ENCODE measurements around the gene CCNB1IP1.
"Not testable (repeated sequence)": the region's sequence is repeated elsewhere in the genome, so short reads cannot be mapped to it uniquely, and the experiment has no call there.

The CCNB1IP1 gene

GRCh38 chr14:20332788-20333493 lies at the start of gene CCNB1IP1:
Gene CCNB1IP1 (minus strand): TSS chr14:20333279. CDS start chr14:20316523, 16,756 bp downstream.
- FAIRE-seq = peak; percentile 99

DNA sequence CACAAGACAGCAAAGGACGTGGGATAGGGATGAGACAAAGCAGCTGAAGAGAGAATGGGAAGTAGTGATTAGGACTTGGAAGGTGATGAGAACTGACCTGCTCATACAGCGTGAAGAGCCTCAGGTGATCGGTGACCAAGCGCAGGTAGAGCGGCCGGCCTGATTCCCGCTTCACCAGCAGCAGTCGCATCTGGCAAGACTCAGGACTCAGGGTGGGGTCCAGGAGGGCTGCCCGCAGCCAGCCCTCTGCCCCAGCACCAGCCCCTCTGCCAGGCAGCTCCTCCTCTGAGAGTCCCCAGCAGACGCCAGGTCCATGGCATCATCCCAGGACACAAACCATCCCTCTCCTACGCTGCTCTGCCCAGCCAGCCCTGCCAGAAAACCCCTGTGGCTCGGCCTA lies 49.4 kb upstream of the CCNB1IP1 start:
- no peak for FAIRE-seq

GRCh38 chr14:20381341-20381740 lies 48.3 kb upstream of the CCNB1IP1 start:
- no peak for FAIRE-seq

DNA sequence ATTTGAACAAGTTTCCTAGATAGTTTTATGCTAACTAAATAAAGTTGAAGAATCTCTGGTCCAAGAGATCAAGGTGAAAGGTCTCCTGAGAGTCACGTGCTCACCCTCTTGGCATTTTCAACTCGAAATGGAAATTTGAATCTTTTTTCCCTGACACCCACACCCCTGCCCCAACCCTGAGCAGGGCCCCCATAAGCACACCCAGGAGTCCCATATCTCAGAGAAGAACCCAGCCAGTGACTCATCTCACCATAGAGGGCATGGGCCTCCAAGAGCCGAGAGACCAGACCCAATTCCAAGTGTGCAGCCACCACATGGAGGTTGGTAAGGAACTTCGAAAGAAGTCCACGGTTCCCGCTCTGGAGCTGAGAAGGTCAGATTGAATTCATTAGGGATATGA lies 47.6 kb upstream of the CCNB1IP1 start:
- FAIRE-seq = no peak

DNA sequence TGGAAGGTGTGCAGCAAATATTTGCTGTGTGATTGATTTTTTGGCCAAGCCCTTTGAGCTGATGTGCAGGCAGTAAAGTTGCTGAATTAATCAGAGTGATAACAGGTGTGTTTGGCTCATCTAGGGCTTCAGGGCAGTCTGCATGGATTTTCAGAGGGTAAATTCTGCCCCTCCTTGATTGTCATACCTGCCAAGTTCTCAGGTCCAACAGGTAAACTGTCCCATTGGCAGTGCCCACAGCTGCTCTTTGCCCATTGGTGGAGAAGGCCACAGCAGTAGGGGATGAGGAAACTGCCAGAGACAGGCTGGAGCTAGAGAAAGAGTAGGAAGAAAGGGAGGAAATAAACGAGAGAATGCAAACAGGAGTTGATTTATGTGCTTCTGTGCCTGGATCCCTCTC lies 46.7 kb upstream of the CCNB1IP1 start:
- FAIRE-seq = no peak

DNA sequence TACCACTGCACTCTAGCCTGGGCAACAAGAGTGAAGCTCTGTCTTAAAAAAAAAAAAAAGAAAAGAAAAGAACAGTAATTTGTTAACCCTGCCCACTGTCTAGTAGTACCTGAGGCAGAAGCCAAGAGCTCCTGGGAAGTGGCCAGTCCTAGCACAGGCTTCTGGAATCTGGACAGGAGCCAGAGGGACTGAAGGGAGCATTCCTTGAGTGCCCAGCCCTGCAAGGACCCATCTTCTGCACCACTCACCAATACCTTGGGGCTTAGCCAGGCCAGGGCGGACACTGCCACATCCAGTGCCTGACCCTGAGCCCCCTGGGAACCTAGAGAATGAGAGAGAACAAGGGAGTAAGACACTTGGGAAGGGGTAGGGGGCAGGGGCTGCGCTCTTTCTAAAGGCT lies 44.1 kb upstream of the CCNB1IP1 start:
- FAIRE-seq = no peak

- FAIRE-seq = no peak
Measured at GRCh38 chr14:20376071-20376588, 43.1 kb upstream of the CCNB1IP1 start.

- FAIRE-seq = no peak
Measured at GRCh38 chr14:20375471-20375870, 42.4 kb upstream of the CCNB1IP1 start.

DNA sequence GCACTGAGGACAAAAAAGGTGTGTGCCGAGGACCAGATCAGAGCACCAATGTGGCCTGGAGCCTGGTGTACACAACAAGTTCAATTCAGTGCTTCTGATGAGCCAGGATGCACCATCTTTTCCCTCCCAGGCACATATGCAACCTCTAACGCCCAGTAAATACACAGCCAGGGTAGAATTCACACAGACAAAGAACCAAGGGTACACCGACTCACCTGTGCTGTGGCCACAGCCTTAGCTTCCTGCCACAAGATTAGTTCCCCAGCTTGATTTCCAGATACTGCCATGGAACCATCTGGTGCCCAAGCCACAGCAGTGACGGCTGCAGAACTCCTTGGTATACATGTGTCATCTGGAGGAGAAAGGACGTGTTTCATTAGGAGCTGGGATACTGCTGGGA lies 39.7 kb upstream of the CCNB1IP1 start:
- no peak for FAIRE-seq

DNA sequence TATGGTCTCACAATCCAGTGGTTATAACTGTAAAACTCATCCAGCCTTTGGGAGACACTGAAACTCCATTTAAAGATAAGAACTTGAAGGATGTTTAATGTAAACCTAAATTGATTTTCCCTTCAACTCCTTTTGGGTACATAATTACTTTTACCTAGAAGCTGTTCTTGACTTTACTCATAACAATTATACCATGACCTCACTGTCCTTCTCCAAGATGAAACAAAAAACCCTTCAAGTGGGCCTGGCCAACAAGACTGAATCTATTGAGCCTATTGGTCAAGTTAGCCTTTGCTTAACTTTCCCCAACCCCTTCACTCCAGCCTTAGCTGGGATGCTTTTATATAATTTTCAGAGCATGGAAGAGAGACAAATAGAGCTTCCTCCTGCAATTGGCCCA lies 32.8 kb upstream of the CCNB1IP1 start:
- no peak for FAIRE-seq

- FAIRE-seq = not testable (repeated sequence)
Measured at GRCh38 chr14:20358474-20358873, 25.4 kb upstream of the CCNB1IP1 start.

DNA sequence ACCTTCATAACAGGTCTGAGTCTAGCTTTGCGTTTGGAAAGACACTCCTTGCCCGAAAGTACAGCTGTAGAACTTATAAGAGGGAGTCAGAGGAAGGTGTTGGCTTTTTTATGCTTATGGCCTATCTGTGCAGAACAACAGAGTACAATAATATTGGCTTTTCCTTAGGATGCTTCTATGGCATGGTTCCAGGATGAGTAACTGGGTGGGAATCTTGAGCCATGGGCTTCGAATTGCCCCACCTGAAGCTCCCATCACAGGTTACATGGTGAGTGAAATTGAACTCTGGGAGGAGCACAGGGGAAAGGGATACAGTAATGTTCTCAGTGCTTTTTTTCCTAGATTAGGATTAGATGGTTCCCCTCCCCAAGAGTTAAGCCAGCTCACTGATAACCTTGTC lies 23.3 kb upstream of the CCNB1IP1 start:
- FAIRE-seq = no peak

- no peak for FAIRE-seq
Measured at GRCh38 chr14:20350860-20351259, 17.8 kb upstream of the CCNB1IP1 start.

GRCh38 chr14:20350282-20350681 lies 17.2 kb upstream of the CCNB1IP1 start:
- no peak for FAIRE-seq

GRCh38 chr14:20347747-20348146 lies 14.7 kb upstream of the CCNB1IP1 start:
- FAIRE-seq = no peak

DNA sequence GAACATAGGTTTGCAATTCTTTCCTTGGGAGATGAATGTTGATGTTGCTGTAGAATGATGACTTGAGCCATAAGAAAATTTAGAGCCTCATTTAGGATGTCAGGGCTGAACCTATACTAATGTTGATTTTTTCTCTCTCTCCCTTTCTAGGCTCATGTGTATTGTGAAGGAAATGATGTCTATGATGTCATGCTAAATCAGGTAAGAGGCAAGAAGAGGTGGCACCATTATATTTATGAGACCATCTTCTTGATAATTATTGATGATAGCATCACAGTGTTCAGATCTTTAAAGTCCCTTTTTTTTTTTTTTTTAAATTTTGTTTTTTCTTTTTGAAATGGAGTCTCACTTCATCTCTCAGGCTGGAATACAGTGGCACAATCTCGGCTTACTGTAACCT lies 13.6 kb upstream of the CCNB1IP1 start:
- no peak for FAIRE-seq

DNA sequence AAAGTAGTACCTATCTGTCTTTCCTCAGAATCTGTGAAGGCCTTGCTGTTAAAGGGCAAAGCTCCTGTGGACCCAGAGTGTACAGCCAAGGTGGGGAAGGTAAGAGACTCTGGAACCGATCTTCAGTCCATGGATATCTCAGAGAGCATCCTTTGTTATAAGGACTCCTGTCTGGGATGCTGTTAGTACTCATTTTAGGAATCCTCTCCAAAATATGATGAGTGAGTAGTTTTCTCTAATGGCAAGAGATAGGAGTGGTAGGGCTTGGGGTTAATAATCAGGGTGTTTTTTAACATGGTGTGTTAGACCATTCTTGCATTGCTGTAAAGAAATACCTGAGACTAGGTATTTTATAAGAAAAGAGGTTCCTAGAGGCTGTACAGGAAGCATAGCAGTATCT lies 12.3 kb upstream of the CCNB1IP1 start:
- no peak for FAIRE-seq

DNA sequence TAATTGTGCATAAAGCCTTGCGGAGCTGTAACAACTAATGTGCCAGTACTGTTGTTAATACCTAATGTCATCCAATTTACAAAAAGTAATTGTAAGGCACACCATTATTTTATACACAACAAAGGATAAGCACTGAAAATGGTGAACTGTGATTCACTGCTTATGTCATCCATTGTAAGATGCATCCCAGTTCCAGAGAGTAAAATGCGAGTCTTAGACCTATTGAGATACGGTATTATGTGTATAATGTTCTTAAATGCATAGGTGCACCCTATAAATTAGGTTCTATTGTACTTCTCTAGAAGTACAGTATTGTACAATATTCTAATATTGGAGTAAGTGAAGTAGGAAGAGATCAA lies 10.8 kb upstream of the CCNB1IP1 start:
- FAIRE-seq = no peak

- peak; percentile 99 for FAIRE-seq
Measured at GRCh38 chr14:20343092-20343861, 10.2 kb upstream of the CCNB1IP1 start, which contains the start of gene PARP2. Gene PARP2 (plus strand): TSS chr14:20343635. CDS start chr14:20343642, 7 bp downstream.

DNA sequence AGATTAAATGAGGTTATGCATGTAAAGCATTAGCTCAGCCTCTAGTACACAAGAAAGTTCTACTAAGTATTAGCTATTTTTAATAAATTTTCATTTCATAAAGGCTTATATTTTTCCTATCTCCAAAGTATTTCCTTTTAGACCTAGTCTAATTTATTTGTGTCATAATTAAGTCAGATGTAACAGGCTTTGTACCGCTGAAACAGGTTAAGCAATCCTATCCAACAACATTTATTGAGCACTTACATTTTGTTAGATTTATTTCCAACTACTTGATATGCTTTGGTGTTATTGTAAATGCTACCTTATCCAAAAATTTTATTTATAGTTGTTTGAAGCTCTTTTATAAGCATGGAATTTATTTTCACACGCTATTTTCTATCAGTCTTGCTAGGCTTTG lies 8.6 kb upstream of the CCNB1IP1 start:
- peak; percentile 21 for FAIRE-seq

DNA sequence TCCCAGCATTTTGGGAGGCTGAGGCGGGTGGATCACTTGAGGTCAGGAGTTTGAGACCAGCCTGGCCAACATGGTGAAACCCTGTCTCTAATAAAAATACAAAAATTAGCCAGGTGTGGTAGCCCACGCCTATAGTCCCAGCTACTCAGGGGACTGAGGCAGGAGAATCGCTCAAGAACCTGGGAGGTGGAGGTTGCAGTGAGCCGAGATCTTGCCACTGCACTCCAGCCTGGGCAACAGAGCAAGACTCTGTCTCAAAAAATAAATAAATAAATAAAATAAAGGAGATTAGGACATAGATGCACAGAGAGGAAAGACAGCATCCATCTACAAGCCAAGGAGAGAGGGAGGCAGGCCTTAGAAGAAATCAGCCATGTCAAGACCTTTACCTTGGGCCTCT lies 8.0 kb upstream of the CCNB1IP1 start:
- not testable (repeated sequence) for FAIRE-seq

DNA sequence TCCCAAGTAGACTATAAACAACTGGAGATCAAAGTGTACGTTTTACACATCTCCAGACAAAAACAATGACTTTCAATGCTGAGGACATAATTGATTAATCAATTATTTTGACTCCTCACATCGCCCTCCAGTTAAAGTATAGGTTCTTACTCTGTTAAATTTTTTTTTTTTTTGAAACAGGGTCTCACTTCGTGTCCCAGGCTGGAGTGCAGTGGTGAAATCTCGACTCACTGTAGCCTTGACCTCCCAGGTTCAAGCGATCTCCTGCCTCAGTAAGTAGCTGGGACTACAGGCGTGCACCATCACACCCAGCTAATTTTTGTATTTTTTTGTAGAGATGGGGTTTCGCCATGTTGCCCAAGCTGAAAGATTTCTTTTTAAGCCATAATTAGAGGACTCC lies 938 bp upstream of the CCNB1IP1 start:
- no peak for FAIRE-seq

- FAIRE-seq = no peak
Measured at GRCh38 chr14:20333494-20333841, 389 bp upstream of the CCNB1IP1 start.

- FAIRE-seq = no peak
Measured at GRCh38 chr14:20332431-20332787, 670 bp downstream of the CCNB1IP1 start.

All from G401.6 (cell line).